ENCODE data around the gene CIT.

The CIT gene

GRCh38 chr12:119836781-119837180 lies 40.3 kb downstream of the CIT start:
- no peak overlapping the region for H3K27ac Mint-ChIP-seq
- CTCF ChIA-PET: no interaction called here
- H3K36me3 Mint-ChIP-seq: peaks cover 62% of the 10 kb centered on the region
- H3K27me3 Mint-ChIP-seq: no peaks in the 10 kb centered on the region
- H3K9me3 Mint-ChIP-seq: peaks cover 2% of the 10 kb centered on the region
- H3K4me1 Mint-ChIP-seq: no peaks in the 10 kb centered on the region
- no peak for DNase-seq
- no peak overlapping the region for H3K4me3 Mint-ChIP-seq

- CTCF ChIA-PET: no interaction called here
- H3K27ac Mint-ChIP-seq: no peak overlapping the region
- no peaks in the 10 kb centered on the region for H3K9me3 Mint-ChIP-seq
- no peak for DNase-seq
- H3K27me3 Mint-ChIP-seq: no peaks in the 10 kb centered on the region
- no peaks in the 10 kb centered on the region for H3K4me1 Mint-ChIP-seq
- peaks cover 53% of the 10 kb centered on the region for H3K36me3 Mint-ChIP-seq
- no peak overlapping the region for H3K4me3 Mint-ChIP-seq
These were observed 42.1 kb downstream of the CIT start for GRCh38 chr12:119835068-119835467.

- Mint-ChIP-seq H3K4me1 (no peaks in the 10 kb centered on the region), H3K9me3 (no peaks in the 10 kb centered on the region), H3K4me3 (no peak overlapping the region), H3K27me3 (no peaks in the 10 kb centered on the region), H3K36me3 (peaks cover 72% of the 10 kb centered on the region), H3K27ac (no peak overlapping the region)
- CTCF ChIA-PET: no interaction called here
- DNase-seq: no peak
These were observed 47.7 kb downstream of the CIT start for GRCh38 chr12:119829439-119829838.

- H3K27ac Mint-ChIP-seq: no peak overlapping the region
- H3K4me3 Mint-ChIP-seq: no peak overlapping the region
- DNase-seq: no peak
- no peaks in the 10 kb centered on the region for H3K9me3 Mint-ChIP-seq
- H3K27me3 Mint-ChIP-seq: no peaks in the 10 kb centered on the region
- H3K36me3 Mint-ChIP-seq: peaks cover 67% of the 10 kb centered on the region
- CTCF ChIA-PET: no interaction called here
- H3K4me1 Mint-ChIP-seq: no peaks in the 10 kb centered on the region
These were observed 48.8 kb downstream of the CIT start for GRCh38 chr12:119828300-119828699.

- Mint-ChIP-seq H3K4me3 (no peak overlapping the region), H3K9me3 (no peaks in the 10 kb centered on the region), H3K27me3 (no peaks in the 10 kb centered on the region), H3K36me3 (peaks cover 69% of the 10 kb centered on the region), H3K27ac (no peak overlapping the region), H3K4me1 (no peaks in the 10 kb centered on the region)
- DNase-seq: no peak
- CTCF ChIA-PET: no interaction called here
These were observed 49.4 kb downstream of the CIT start for GRCh38 chr12:119827760-119828159.

GRCh38 chr12:119826661-119827445 lies 50.3 kb downstream of the CIT start:
- no peaks in the 10 kb centered on the region for H3K4me1 Mint-ChIP-seq

GRCh38 chr12:119825262-119825661 lies 51.9 kb downstream of the CIT start:
- Mint-ChIP-seq H3K9me3 (no peaks in the 10 kb centered on the region), H3K4me3 (no peak overlapping the region), H3K36me3 (peaks cover 66% of the 10 kb centered on the region), H3K4me1 (no peaks in the 10 kb centered on the region), H3K27me3 (no peaks in the 10 kb centered on the region), H3K27ac (no peak overlapping the region)
- CTCF ChIA-PET: no interaction called here
- DNase-seq: no peak

More at GRCh38 chr12:119826661-119827445, 50.3 kb downstream of the CIT start:
- no peaks in the 10 kb centered on the region for H3K9me3 Mint-ChIP-seq
- H3K27me3 Mint-ChIP-seq: no peaks in the 10 kb centered on the region
- peaks cover 71% of the 10 kb centered on the region for H3K36me3 Mint-ChIP-seq
- H3K4me3 Mint-ChIP-seq: no peak overlapping the region
- no peak for DNase-seq
- no peak overlapping the region for H3K27ac Mint-ChIP-seq
- CTCF ChIA-PET: interaction anchor here (0.9 kb wide), 1 partner anchor 18 kb away, joined by 3 read pairs; no protein-coding TSS in a partner anchor

GRCh38 chr12:119822046-119822445 lies 55.1 kb downstream of the CIT start:
- CTCF ChIA-PET: no interaction called here
- H3K27ac Mint-ChIP-seq: no peak overlapping the region
- H3K9me3 Mint-ChIP-seq: no peaks in the 10 kb centered on the region
- H3K4me3 Mint-ChIP-seq: no peak overlapping the region
- peaks cover 52% of the 10 kb centered on the region for H3K36me3 Mint-ChIP-seq
- no peaks in the 10 kb centered on the region for H3K27me3 Mint-ChIP-seq
- DNase-seq: no peak
- H3K4me1 Mint-ChIP-seq: no peaks in the 10 kb centered on the region

GRCh38 chr12:119819322-119819721 lies 57.8 kb downstream of the CIT start:
- Mint-ChIP-seq H3K4me1 (no peaks in the 10 kb centered on the region), H3K27me3 (no peaks in the 10 kb centered on the region), H3K27ac (no peak overlapping the region), H3K4me3 (no peak overlapping the region), H3K9me3 (no peaks in the 10 kb centered on the region), H3K36me3 (peaks cover 52% of the 10 kb centered on the region)
- DNase-seq: no peak
- CTCF ChIA-PET: no interaction called here

- H3K9me3 Mint-ChIP-seq: no peaks in the 10 kb centered on the region
- DNase-seq: no peak
- CTCF ChIA-PET: no interaction called here
- no peak overlapping the region for H3K4me3 Mint-ChIP-seq
- no peaks in the 10 kb centered on the region for H3K27me3 Mint-ChIP-seq
- H3K36me3 Mint-ChIP-seq: peaks cover 59% of the 10 kb centered on the region
- no peak overlapping the region for H3K27ac Mint-ChIP-seq
- H3K4me1 Mint-ChIP-seq: no peaks in the 10 kb centered on the region
These were observed 59.4 kb downstream of the CIT start for GRCh38 chr12:119817546-119818343.

- peaks cover 11% of the 10 kb centered on the region for H3K4me1 Mint-ChIP-seq
- peaks cover 3% of the 10 kb centered on the region for H3K9me3 Mint-ChIP-seq
- CTCF ChIA-PET: no interaction called here
- H3K4me3 Mint-ChIP-seq: no peak overlapping the region
- H3K27me3 Mint-ChIP-seq: no peaks in the 10 kb centered on the region
- H3K36me3 Mint-ChIP-seq: peaks cover 51% of the 10 kb centered on the region
- no peak for DNase-seq
- H3K27ac Mint-ChIP-seq: no peak overlapping the region
These were observed 68.1 kb downstream of the CIT start for GRCh38 chr12:119809023-119809422.

- peaks cover 48% of the 10 kb centered on the region for H3K36me3 Mint-ChIP-seq
- peaks cover 3% of the 10 kb centered on the region for H3K9me3 Mint-ChIP-seq
- DNase-seq: no peak
- H3K4me1 Mint-ChIP-seq: peaks cover 11% of the 10 kb centered on the region
- H3K27me3 Mint-ChIP-seq: no peaks in the 10 kb centered on the region
- H3K4me3 Mint-ChIP-seq: no peak overlapping the region
- CTCF ChIA-PET: no interaction called here
- no peak overlapping the region for H3K27ac Mint-ChIP-seq
These were observed 68.7 kb downstream of the CIT start for GRCh38 chr12:119808441-119808840.

GRCh38 chr12:119807380-119807779 lies 69.7 kb downstream of the CIT start:
- peaks cover 3% of the 10 kb centered on the region for H3K9me3 Mint-ChIP-seq
- H3K36me3 Mint-ChIP-seq: peaks cover 49% of the 10 kb centered on the region
- CTCF ChIA-PET: no interaction called here
- H3K4me1 Mint-ChIP-seq: peaks cover 11% of the 10 kb centered on the region
- no peaks in the 10 kb centered on the region for H3K27me3 Mint-ChIP-seq
- no peak overlapping the region for H3K27ac Mint-ChIP-seq
- no peak for DNase-seq
- H3K4me3 Mint-ChIP-seq: no peak overlapping the region

- no peak overlapping the region for H3K4me3 Mint-ChIP-seq
- H3K27ac Mint-ChIP-seq: no peak overlapping the region
- peaks cover 43% of the 10 kb centered on the region for H3K36me3 Mint-ChIP-seq
- CTCF ChIA-PET: no interaction called here
- DNase-seq: no peak
- H3K27me3 Mint-ChIP-seq: no peaks in the 10 kb centered on the region
- peaks cover 3% of the 10 kb centered on the region for H3K9me3 Mint-ChIP-seq
- peaks cover 6% of the 10 kb centered on the region for H3K4me1 Mint-ChIP-seq
These were observed 73.0 kb downstream of the CIT start for GRCh38 chr12:119804011-119804641.

- no peak for DNase-seq
These were observed 73.7 kb downstream of the CIT start for GRCh38 chr12:119803381-119803791.

More at GRCh38 chr12:119803381-119803791, 73.7 kb downstream of the CIT start:
- Mint-ChIP-seq H3K36me3 (peaks cover 37% of the 10 kb centered on the region), H3K27ac (no peak overlapping the region), H3K27me3 (no peaks in the 10 kb centered on the region), H3K4me1 (no peaks in the 10 kb centered on the region), H3K4me3 (no peak overlapping the region), H3K9me3 (peaks cover 3% of the 10 kb centered on the region)
- CTCF ChIA-PET: no interaction called here
